Smooth muscle cell (in vitro differentiated cells): ENCODE measurements around the gene CDC16. TPM values are rescaled to one million over a fixed set of nuclear protein-coding genes. Genes with fewer than 3 reads are reported as not detected.

ENCODE experiments used
- DNase-seq: peaks from one replicate; lab custom pipeline; 2025; ENCODE audit not compliant: unreplicated experiment; lab: John Stamatoyannopoulos, UW
- H2AFZ ChIP-seq: fragments of 200-600 bp; sonication (generic); 2 replicates; pipeline ENCODE4 v1.6.0; 2016; ENCODE audit warnings: antibody characterized with exemption, low read depth, mild to moderate bottlenecking
- H3F3A ChIP-seq: fragments of 200-600 bp; sonication (generic); 2 replicates; pipeline ENCODE4 v1.6.0; 2017; ENCODE audit warnings: antibody characterized with exemption, low read depth
- H3K27ac ChIP-seq: fragments of 200-600 bp; sonication (generic); 2 replicates; pipeline ENCODE4 v1.5.1; 2016; ENCODE audit warnings: low read depth, mild to moderate bottlenecking
- H3K27me3 ChIP-seq: fragments of 200-600 bp; sonication (generic); 2 replicates; pipeline ENCODE4 v1.6.1; 2016; ENCODE audit warnings: low read depth, mild to moderate bottlenecking
- H3K36me3 ChIP-seq: fragments of 200-600 bp; sonication (generic); 2 replicates; pipeline ENCODE4 v1.5.1; 2016; ENCODE audit warnings: low read depth
- H3K4me1 ChIP-seq: fragments of 200-600 bp; sonication (generic); 2 replicates; pipeline ENCODE4 v1.5.1; 2016; ENCODE audit warnings: low read depth
- H3K4me2 ChIP-seq: fragments of 200-600 bp; sonication (generic); 2 replicates; pipeline ENCODE4 v1.6.0; 2016; ENCODE audit warnings: mild to moderate bottlenecking
- H3K4me3 ChIP-seq: fragments of 200-600 bp; sonication (generic); 2 replicates; pipeline ENCODE4 v1.5.1; 2016; ENCODE audit warnings: mild to moderate bottlenecking
- H3K79me2 ChIP-seq: fragments of 200-600 bp; sonication (generic); 2 replicates; pipeline ENCODE4 v1.6.0; 2016; ENCODE audit warnings: low read depth, mild to moderate bottlenecking
- H3K9ac ChIP-seq: fragments of 200-600 bp; sonication (generic); 2 replicates; pipeline ENCODE4 v1.6.0; 2016; ENCODE audit warnings: low read depth
- H3K9me3 ChIP-seq: fragments of 200-600 bp; sonication (generic); replicated peaks from 2 replicates; pipeline ENCODE4 v1.5.1; 2016; ENCODE audit warnings: low read depth
- H4K20me1 ChIP-seq: fragments of 200-600 bp; sonication (generic); 2 replicates; pipeline ENCODE4 v1.6.0; 2016; ENCODE audit warnings: low read depth
- CTCF ChIP-seq: fragments of 200-600 bp; sonication (generic); IDR thresholded peaks from 2 replicates; pipeline ENCODE4 v1.5.1; 2017; ENCODE audit warnings: borderline replicate concordance, mild to moderate bottlenecking, antibody characterized with exemption; ENCODE audit not compliant: insufficient read depth, poor library complexity, severe bottlenecking
- WGBS: methylation state at CpG from one replicate; pipeline ENCODE4 v1.1.7; 2016; ENCODE audit warnings: low lambda C conversion rate; 5-methylcytosine and 5-hydroxymethylcytosine counted together
- polyA plus RNA-seq: library from polyadenylated mRNA; unstranded; fragments of >200 nt; fragmentation: Nextera tagmentation; extraction: Ambion mirVana; gene quantifications from 2 replicates; pipeline ENCODE4 v1.2.1, GENCODE V29; 2016
- total RNA-seq: library from RNA; depleted of rRNA; stranded (reverse); fragments of >200 nt; gene quantifications from 2 replicates; pipeline ENCODE4 v1.2.3, GENCODE V29; 2014

Gene CDC16
- total and polyA plus RNA-seq, 2 experiments from 2014 or later = 31.5 to 43.8 TPM

- 70% methylated on average over 3 of the region's 3 CpGs for WGBS
- Histone ChIP-seq H3K4me2 (no peak overlapping the region), H3K4me3 (no peak overlapping the region), H3K27me3 (peaks cover under 1% of the 10 kb centered on the region), H3K4me1 (no peaks in the 10 kb centered on the region), H2AFZ (no peak overlapping the region), H3K36me3 (no peaks in the 10 kb centered on the region), H4K20me1 (no peaks in the 10 kb centered on the region), H3F3A (no peaks in the 10 kb centered on the region), H3K9me3 (no peaks in the 10 kb centered on the region), H3K9ac (no peak overlapping the region), H3K79me2 (no peaks in the 10 kb centered on the region), H3K27ac (no peak overlapping the region)
- no peak for DNase-seq
- TF ChIP-seq CTCF = no peak
Measured at GRCh38 chr13:114219392-114219791, 15.3 kb upstream of the CDC16 start.

GRCh38 chr13:114222461-114222968 is 12.2 kb upstream of the CDC16 start:
- Histone ChIP-seq H3F3A (no peaks in the 10 kb centered on the region), H2AFZ (peak overlapping the region; percentile 71), H3K79me2 (no peaks in the 10 kb centered on the region), H3K36me3 (no peaks in the 10 kb centered on the region), H3K27me3 (no peaks in the 10 kb centered on the region), H3K4me1 (no peaks in the 10 kb centered on the region), H3K9ac (no peak overlapping the region), H4K20me1 (no peaks in the 10 kb centered on the region), H3K27ac (no peak overlapping the region), H3K4me2 (no peak overlapping the region), H3K4me3 (no peak overlapping the region), H3K9me3 (no peaks in the 10 kb centered on the region)
- 58% methylated on average over 9 of the region's 9 CpGs for WGBS
- TF ChIP-seq CTCF = no peak
- no peak for DNase-seq

- Histone ChIP-seq H4K20me1 (no peaks in the 10 kb centered on the region), H3K36me3 (no peaks in the 10 kb centered on the region), H3K79me2 (no peaks in the 10 kb centered on the region), H3K4me1 (peaks cover 2% of the 10 kb centered on the region), H3K9me3 (no peaks in the 10 kb centered on the region), H3K27ac (no peak overlapping the region), H3K4me2 (no peak overlapping the region), H2AFZ (no peak overlapping the region), H3K9ac (no peak overlapping the region), H3K4me3 (no peak overlapping the region), H3K27me3 (no peaks in the 10 kb centered on the region), H3F3A (peaks cover 1% of the 10 kb centered on the region)
- DNase-seq = no peak
- no peak for TF ChIP-seq CTCF
- WGBS = 89% methylated on average over 13 of the region's 13 CpGs
Measured at GRCh38 chr13:114224201-114224600, 10.5 kb upstream of the CDC16 start.

GRCh38 chr13:114225610-114226009 is 9.1 kb upstream of the CDC16 start:
- WGBS = 82% methylated on average over 3 of the region's 8 CpGs
- no peaks in the 10 kb centered on the region for H3K36me3 ChIP-seq
- H3K27me3 ChIP-seq = no peaks in the 10 kb centered on the region
- H3K9ac ChIP-seq = no peak overlapping the region
- no peaks in the 10 kb centered on the region for H3K79me2 ChIP-seq
- H3F3A ChIP-seq = peaks cover 7% of the 10 kb centered on the region
- no peak for TF ChIP-seq CTCF
- no peak overlapping the region for H3K4me2 ChIP-seq
- H3K4me1 ChIP-seq = peaks cover 11% of the 10 kb centered on the region
- no peak overlapping the region for H3K27ac ChIP-seq
- no peak for DNase-seq
- H4K20me1 ChIP-seq = no peaks in the 10 kb centered on the region
- no peak overlapping the region for H3K4me3 ChIP-seq
- H2AFZ ChIP-seq = no peak overlapping the region
- H3K9me3 ChIP-seq = no peaks in the 10 kb centered on the region
